Effector CD8-positive, alpha-beta T cell (primary cell): ENCODE results near the gene VTN.

Experiments used
- DNase-seq: peaks from one replicate; lab custom pipeline; 2025; lab: John Stamatoyannopoulos, UW

Gene VTN

DNA sequence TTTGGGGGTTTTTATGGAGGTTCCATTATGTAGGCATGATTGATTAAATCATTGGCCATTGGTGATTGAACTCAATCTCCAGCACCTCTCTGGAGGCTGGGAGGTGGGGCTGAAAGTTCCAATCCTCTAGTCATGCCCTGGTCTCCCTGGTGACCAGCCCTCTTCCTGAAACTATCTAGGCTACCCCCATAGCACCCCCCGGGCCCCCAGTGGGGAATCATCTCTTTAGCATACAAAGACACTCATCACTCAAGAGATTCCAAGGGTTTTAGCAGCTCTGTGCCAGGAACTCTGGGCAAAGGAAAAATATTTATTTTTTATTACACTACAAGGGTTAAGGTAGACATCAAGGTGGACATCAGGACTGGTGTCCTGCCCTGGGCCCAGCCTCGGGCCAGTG lies 25.3 kb upstream of the VTN start:
- DNase-seq = no peak

DNA sequence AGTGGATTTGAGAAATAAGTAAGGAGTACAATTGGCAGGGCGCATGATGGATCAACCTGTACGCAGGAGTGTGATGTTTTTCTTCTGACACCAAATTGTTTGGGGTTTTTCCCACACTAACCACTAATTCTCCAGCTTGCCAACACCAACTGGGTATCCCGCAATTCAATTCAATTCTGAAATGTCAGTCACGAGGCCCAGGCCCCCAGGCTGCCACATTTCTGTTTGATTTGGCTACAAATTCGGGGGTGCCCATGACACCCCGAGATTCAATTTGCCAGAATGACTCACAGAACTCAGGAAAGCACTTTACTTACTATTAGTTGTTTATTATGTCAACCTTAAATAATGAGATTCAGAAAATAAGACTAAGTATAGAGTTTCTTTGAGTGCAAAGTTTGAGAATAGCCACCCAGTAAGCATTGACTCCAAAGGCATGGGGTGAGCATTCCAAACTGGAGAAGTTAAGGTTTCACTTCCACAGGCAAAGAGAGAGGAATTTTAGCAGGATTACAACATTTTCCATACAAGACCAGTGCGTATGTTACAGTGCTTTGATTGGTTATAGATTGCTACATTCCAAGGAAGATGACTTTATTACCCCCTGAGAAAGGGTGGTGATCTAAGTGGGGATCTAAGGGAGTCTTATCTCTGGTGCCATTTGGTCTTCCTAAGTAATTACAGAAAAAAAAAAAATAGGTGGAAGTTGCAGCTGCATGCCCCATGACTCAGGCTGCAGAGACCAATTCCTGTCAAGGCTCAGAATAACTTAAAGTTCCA lies 24.4 kb upstream of the VTN start:
- DNase-seq = no peak

DNA sequence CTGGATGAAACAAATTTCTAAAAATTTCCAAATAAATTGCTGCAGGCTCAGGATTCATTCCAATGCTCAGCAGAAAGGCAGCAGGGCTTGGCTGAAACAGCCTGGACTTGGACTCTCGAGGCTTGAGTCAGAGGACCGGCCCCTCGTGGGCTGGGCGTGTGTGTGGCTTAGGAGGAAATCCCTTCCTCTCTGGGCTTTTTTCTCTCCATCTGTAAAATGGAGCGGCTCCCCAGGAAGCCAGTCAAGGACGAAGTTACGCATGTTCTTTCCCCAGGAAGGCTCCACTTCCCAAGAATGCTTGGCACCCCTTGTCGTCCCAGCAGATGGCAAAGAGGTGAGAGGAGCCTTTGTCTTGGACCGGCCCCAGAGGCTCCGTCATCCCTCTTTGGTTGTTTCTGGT lies 22.4 kb upstream of the VTN start:
- no peak for DNase-seq

DNA sequence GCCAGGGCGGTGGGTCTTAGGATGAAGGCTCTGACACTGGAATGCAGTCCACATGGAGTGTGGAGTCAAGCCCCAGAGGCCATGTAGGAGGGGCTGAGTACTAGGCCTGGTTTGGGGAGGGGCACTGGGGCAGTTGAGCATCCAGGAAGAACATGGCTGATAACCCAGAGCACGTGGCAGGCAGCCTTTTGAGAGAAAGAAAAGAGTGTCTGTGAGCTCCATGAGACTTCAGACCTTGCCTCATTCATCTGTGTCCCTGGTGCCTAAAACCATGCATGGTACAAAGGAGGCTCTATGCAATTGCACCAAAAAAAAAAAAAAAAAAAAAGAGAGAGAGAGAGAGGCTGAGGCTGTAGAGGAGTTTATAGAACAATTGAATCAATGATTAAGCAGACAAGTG lies 21.3 kb upstream of the VTN start:
- no peak for DNase-seq

DNA sequence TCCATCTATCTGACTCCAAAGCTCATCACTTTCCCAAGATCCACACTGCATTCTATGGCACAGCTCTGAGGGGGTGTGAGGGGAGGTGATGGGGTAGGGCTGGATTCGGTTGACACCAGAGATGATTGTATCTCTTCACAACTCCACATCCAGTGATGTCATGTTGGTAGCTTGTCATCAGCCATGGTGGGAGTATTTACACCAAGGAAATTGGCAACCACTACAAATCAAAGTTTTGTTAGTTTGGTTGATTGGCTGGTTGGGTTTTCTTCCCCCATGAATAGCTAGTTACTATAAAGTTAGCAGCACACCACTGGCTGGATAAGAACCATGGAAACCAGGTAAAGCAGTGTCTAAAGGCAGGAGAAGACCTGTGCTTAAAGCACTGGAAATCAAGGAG lies 20.9 kb upstream of the VTN start:
- DNase-seq = no peak

DNA sequence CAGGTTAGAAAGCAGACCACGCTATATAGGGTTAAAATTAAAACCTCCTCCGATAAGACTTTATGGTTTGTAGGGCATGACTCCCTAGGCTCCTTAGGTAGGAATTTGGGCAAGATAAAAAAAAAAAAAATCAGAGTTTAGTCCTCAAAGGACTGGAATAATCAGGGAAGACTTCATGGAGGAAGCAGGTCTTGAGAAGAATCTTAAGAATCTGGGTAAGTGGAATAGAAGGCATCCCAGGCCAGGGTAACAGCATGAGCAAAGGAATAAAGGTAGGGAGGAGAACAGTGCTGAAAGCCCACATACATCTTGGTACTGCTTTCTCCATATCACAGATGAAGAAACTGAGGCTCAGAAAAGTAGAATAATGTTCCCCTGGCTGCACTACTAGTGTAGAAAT lies 20.5 kb upstream of the VTN start:
- no peak for DNase-seq

DNA sequence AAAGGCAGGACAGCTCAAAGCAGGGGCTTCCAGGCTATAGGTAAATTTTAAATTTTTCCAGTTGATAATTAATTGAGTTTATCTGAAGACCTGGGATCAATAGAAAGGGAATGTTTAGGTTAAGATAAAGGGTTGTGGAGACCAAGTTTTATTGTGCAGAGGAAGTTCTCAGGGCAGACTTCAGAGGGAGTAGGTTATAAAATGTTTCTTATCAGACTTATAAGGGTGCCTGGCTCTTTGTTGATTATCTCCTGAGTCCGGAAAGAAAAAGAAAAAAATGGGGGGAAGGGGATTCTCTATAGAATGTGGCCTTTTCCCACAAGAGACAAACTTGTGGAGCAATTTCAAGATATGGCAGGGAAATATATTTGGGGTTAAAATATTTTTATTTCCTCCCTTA lies 20.0 kb upstream of the VTN start:
- no peak for DNase-seq

DNA sequence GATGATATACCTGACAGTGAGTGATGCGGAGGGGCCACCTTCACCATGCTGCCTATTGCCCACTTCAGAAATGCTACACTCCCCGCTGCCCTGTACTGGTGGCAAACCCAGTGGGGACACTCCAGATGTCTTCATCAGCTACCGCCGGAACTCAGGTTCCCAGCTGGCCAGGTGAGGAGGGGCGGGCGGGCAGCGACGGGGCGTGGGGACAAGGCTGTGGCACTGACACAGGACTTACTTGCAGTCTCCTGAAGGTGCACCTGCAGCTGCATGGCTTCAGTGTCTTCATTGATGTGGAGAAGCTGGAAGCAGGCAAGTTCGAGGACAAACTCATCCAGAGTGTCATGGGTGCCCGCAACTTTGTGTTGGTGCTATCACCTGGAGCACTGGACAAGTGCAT lies 18.0 kb upstream of the VTN start:
- no peak for DNase-seq

DNA sequence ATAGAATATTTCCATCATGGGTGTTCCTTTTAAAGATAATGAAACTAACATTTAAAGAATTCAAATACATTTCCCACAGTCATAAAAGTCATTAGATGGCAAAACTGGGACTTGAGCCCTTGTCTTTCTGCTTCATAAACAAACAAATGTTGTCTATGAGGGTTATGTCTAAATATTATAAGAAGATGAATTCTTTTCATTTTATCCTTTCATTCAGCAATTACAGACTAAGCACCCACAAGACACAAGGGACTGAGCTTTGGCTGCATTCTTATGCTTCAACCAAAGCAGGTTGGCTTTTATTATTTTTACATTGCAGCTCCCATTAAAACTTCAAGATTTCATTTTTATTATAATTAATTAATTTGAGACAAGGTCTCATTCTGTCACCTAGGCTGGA lies 16.3 kb upstream of the VTN start:
- DNase-seq = no peak

DNA sequence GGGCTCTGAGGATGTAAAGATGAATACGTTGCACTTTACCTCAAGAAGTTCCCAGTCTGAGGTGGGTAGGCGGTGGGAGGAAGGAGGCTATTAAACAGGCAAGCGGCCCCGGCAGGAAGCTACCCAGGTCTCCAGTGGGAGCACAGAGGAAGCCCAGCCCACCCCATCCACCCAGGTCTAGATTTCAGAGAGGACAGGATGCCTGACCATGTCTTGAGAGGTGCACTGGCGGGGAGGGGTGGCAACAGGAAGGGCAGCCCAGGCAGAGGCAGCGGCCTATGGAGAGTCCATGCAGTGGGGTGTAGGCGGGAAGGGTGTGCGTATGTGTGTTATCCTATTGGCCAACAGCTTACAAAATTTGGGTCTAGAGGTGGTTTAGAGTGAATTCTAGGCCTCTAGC lies 15.3 kb upstream of the VTN start:
- DNase-seq = no peak

DNA sequence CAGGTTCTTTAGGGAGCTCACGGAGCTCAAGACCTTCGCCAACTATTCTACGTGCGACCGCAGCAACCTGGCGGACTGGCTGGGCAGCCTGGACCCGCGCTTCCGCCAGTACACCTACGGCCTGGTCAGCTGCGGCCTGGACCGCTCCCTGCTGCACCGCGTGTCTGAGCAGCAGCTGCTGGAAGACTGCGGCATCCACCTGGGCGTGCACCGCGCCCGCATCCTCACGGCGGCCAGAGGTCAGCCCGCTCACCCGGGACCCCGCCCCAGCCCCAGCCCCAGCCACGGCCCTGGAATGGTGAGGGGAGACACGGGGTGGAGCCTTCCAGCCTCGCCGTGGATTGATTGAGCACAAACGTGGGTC lies 14.9 kb upstream of the VTN start:
- DNase-seq = no peak

DNA sequence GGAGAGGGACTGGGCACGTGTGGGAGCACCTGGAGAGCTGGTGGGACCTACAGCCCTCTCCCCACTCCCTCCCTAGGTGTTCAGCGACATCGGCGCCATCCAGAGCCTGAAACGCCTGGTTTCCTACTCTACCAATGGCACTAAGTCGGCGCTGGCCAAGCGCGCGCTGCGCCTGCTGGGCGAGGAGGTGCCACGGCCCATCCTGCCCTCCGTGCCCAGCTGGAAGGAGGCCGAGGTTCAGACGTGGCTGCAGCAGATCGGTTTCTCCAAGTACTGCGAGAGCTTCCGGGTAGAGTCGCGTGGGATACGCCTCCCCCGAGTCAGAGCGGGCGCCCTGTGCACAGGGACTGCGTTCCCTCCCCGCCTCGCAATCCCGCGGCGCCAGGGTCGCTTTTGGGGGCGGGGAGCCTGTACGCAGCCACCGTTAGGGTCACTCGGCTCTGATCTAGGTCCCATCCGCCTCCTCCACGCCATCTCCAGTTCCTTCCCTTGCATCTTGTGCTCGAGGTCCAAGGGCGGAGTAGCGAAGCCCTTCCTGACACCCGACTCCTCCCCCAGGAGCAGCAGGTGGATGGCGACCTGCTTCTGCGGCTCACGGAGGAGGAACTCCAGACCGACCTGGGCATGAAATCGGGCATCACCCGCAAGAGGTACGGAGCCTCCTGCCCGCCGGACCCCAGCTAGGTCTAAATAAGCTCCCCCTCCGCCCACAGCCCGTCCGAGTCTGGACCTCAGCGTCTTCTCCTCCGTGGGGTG lies 14.4 kb upstream of the VTN start:
- DNase-seq = peak; percentile 19

DNA sequence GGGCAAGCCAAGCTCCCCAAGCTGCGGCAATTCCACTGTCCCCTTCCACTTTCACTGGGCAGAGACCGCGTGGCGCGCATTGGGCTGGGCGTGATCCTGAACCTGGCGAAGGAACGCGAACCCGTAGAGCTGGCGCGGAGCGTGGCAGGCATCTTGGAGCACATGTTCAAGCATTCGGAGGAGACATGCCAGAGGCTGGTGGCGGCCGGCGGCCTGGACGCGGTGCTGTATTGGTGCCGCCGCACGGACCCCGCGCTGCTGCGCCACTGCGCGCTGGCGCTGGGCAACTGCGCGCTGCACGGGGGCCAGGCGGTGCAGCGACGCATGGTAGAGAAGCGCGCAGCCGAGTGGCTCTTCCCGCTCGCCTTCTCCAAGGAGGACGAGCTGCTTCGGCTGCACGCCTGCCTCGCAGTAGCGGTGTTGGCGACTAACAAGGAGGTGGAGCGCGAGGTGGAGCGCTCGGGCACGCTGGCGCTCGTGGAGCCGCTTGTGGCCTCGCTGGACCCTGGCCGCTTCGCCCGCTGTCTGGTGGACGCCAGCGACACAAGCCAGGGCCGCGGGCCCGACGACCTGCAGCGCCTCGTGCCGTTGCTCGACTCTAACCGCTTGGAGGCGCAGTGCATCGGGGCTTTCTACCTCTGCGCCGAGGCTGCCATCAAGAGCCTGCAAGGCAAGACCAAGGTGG lies 11.2 kb upstream of the VTN start:
- no peak for DNase-seq

DNA sequence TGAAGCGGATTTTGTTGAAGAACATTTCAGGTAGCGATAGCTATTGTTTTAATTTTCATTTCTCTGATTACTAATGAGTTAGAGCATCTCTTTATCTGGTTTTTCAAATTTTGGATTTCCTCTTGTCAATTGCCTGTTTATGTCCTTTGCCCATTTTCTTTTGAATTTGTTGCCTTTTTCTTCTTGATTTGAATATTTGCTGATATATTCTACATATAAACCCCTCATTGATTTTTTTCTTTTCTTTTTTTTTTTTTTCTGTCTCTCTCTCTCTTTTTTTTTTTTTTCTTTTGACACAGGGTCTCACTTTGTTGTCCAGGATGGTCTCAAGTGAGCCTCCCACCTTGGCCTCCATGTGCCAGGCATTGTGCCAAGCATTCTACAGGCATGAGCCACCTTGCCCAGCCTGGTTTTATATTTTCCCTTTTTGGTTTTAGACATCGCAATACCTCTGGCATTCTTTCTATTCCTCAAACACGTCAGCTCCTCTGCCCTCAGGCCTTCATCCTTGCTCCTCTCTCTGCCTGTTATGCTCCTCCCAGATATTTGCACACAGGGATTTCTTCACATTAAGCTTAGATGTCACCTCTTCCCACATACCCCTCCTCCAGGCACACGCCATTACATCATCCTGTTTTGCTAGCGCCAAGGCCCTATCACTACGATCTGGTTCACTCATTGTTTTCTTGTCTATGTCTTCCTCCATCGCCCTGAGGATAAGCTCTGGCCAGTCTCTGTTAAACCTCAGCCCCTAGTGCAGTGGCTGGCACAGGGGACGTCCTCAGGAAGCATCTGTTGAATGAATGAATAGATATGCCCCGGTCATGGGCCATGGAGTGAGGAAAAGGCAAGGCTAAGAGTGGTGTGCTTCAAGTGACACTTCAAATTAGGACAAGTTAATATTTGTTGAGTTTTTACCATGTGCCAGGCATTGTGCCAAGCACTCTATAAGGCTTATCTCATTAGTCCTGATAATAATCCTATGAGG lies 10.0 kb upstream of the VTN start:
- no peak for DNase-seq

DNA sequence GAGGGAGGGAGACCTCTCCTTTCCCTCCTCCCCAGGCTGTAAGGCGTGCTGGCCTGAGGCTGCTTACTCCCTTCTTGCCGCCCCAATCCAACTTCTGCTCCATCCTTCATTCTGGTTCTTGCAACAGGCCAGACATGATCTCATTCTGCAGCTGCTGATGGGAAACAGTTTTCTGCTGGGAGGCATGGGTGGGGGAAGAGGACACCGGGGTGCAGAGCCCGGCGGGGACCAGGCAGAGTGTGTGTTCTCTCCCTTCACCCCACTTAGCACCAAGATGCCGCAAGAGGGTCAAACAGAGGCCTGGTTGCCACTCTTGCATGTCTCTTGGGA lies 2.8 kb upstream of the VTN start:
- DNase-seq = no peak

DNA sequence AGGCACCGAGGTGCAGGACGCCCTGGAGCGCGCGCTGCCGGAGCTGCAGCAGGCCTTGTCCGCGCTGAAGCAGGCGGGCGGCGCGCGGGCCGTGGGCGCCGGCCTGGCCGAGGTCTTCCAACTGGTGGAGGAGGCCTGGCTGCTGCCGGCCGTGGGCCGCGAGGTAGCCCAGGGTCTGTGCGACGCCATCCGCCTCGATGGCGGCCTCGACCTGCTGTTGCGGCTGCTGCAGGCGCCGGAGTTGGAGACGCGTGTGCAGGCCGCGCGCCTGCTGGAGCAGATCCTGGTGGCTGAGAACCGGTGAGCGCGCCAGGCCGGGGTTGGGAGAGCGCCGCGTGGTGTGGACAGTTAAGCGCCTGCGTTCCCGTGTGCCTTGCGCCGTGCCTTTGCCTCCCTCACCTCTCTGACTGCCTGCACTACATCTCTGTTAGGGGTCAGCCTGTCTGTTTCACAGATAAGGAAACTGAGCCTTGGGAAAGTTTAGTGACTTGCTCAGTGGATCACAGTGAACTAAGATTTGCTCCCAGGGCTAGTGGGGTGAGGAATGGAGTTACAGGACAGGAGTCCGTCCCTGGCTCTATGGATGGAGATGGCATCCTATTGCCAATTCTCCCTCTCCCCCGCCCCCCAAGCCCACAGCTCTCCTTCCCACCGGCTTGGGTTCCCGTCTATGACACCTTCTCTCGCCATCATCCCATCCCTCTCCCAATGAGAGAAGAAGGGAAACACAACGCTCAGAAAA lies 2.3 kb upstream of the VTN start:
- DNase-seq = no peak

DNA sequence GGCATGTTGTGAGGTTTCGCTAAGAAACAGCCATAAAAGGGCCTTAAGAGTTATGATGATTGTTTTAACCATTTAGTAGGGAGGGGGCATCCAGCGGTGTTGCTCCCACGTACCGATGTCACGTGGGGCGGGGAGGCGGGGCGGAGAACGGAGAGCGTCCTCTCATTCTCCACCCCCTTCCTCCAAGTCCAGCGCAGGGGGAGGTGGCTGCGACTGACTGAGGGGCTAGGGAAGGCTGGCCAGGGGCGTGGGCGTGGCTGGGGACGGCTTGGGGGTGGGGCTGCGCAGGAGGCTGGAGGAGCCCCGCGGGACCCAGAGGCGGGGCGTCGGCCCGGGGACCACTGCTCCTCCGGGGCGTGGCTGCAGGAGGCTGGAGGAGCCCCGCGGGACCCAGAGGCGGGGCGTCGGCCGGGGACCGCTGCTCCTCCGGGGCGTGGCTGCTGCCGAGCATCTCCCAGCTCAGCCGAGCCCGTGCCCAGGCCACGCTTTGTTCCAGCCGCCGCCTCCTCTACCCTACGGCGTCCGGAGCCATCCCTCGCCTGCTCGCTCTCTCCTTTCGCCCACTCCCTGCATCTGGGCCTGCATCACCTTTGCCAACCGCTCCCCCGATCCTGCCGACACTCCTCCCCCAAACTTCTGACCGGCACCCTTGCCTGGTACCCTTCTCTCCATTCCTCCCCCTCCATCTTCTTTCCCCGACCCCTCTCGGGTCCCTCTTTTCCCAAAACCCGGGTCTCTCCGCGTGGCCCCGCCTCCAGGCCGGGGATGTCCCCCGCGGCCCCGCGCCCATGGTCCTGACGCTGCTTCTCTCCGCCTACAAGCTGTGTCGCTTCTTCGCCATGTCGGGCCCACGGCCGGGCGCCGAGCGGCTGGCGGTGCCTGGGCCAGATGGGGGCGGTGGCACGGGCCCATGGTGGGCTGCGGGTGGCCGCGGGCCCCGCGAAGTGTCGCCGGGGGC lies 1.4 kb upstream of the VTN start, which contains the start of gene SARM1:
TSS of gene SARM1 (plus strand) at position 450 of the 958 bp plus-strand sequence. CDS start at position 789, 339 bp downstream.
- DNase-seq = peak; percentile 72

DNA sequence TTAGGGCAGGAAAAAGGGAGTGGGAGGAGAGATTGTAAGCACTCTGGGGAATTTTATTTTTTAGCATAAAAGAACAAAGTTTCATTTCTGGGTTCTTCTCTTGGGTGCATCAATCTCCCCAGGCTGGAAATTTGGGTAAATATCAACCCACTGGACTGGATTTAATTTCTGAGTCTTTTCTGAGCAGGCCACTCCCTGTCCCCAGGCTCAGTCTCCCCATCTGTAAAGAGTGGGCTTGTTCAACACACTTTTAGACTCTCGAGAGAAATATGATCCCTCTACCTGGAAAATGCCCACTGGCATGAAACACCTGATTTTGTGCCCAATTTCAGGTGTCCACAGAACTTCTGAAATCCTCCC lies 617 bp upstream of the VTN start:
- no peak for DNase-seq

DNA sequence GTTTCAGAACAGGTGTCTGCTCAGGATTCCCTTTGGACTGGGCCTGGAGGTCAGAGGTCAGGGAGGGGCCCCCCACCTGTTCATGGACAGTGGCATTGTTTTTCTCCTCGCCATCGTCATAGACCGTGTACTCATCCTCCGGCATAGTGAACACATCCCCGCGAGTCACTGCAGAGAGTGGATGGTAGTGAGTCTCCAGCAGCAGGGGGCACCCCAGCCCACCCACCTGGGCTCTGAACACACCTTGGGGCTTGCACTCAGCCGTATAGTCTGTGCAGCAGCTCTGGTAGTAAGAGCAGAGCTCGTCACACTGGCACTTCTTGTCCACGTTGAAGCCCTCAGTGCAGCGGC lies 448 bp downstream of the VTN start:
- no peak for DNase-seq
